Measurements from ENCODE around the gene SLC18A2.

SLC18A2 gene

DNA sequence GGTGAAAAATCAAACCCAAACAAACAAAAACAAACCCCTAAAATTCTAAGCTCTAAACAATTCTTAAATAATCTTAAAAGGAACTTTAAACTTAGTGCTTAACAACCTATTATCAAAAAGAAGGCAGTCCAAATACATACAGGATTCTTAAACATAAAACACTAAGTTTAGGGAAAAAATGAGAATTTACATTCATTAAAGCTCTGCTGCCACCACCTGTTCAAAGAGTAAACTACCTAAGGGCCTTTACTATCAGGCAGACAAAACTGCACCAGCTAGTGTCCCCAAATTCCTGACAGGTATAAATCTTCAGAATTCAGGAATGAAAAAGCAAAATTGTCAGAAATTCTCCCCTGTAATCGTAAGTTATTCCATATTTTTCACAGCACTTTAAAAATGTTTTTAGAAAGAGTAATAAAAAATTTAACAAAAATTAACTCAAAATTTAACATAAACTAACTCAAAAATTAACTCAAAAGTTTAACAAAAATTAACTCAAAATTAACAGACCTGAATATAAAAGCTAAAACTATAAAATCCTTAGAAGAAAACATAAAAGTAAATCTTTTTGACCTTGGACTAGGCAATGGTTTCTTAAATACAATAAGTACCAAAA lies 79.2 kb downstream of the SLC18A2 start:
- DNase-seq: no peak

DNA sequence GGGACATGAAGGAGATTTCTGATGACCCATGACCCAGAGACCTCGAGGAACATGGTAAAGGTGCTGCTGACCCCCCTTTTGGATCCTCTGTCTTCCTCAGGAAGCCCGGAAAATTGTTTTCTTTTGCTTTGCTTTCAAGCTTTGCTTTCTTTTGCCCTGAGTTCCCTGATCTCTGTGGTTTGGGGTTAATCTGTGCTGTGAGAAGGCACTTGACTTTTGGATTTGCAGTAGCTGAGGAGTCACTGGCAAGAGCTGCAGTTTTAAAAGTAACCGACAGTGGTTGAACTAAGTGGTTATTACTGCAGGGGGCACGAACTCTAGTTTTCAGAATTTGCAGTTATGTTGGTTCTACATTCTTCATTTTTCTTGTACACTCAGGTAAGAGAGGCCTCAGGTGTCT lies 81.3 kb downstream of the SLC18A2 start:
- no peak for DNase-seq

DNA sequence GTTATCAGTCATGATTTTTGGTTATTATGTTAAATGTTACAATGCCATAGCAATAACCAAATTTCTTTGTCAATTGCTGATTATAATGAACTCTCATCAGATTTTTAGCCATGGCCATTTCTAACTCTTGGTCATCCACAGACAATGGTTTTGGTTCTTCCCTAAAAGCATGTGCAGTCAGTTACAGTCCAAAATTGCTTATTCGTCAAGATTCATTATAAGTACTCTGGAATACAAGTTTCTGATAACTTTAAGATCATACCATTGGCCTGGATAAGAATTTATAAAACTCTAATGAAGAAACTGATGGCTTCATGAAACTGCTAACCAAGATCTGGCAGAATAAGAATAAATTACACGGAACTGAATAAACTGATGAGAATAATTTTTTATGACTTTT lies 83.5 kb downstream of the SLC18A2 start:
- DNase-seq: no peak

DNA sequence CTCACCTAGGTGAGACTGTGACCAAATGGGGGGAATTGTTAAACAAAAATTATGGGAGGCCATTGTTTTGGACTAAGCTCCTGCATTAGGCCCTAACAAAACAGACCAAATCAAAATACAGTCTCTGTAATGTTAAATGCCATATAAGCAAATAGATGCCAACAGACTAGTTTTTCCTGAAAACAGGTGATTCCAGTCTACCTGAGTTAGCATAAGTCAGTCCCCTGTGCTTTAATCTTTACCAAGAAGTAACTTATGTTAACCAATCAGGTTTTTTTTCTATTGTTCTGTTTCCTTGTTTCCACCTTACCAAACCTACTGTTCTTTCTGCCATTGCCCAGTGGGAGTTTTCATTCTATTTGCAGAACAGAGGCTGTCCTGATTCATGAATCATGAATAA lies 86.3 kb downstream of the SLC18A2 start:
- DNase-seq: no peak

Data from cortex of kidney (tissue), 1 donor.